ENCODE data around the gene ABCC6.

DNA sequence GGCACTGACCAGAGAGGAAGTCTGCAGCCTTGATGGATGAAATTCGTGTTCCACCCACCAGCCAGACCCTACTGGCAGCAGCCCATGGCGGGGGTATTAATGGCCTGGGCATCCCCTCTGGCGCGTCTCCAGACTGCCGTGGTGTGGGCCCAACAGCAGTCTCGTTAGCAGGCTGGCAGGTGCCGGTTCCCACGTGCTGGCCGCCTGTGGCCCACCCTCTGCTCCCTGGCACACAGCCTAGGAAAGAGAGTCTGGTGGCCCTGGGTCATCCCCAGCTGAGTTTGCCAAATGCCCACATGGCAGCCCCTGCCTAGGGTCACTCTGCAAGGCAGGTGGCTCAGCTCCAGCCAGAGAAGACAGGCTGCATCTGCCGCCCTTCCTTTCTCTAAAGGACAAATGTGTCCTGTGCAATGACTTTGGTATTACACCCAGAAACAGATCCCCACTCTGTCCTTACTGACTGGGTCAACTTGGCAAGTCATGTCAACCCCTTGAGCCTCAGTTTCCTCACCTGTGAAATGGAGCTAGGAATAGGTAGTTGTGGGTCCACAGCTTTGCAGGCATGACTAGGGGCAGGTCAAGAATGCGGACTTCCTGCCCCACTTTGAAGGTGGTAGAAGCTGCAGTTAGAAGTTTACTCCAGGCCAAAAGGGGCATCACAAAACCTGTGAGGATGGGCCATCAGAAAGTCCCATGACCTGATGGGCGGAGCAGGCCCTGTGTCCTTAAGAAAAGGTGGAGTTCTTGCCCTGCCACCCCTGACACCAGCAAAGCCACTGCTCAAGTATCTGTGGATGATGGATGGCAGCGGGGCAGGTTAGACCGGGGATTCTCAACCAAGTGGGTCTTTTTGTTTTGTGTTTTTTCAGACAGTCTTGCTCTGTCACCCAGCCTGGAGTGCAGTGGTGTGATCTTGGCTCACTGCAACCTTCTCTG lies 76.6 kb downstream of the ABCC6 start:
- TF ChIP-seq, protein P1, sequence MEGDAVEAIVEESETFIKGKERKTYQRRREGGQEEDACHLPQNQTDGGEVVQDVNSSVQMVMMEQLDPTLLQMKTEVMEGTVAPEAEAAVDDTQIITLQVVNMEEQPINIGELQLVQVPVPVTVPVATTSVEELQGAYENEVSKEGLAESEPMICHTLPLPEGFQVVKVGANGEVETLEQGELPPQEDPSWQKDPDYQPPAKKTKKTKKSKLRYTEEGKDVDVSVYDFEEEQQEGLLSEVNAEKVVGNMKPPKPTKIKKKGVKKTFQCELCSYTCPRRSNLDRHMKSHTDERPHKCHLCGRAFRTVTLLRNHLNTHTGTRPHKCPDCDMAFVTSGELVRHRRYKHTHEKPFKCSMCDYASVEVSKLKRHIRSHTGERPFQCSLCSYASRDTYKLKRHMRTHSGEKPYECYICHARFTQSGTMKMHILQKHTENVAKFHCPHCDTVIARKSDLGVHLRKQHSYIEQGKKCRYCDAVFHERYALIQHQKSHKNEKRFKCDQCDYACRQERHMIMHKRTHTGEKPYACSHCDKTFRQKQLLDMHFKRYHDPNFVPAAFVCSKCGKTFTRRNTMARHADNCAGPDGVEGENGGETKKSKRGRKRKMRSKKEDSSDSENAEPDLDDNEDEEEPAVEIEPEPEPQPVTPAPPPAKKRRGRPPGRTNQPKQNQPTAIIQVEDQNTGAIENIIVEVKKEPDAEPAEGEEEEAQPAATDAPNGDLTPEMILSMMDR (IDR thresholded peaks at IDR 0.05): no peak
- TF ChIP-seq POLR2A (IDR thresholded peaks at IDR 0.05) (no peak), EP300 (IDR thresholded peaks at IDR 0.05) (no peak)

All from ovary (tissue), 3 donors.